Measurements from ENCODE around the gene PAK6. TPM values are rescaled to one million over a fixed set of nuclear protein-coding genes. Genes with fewer than 3 reads are reported as not detected.
A peak's percentile ranks its signal among the peaks of the same experiment; 100 is the strongest.

Gene PAK6
- total RNA-seq, 1 experiment from 2014 or later: 0.17 TPM

DNA sequence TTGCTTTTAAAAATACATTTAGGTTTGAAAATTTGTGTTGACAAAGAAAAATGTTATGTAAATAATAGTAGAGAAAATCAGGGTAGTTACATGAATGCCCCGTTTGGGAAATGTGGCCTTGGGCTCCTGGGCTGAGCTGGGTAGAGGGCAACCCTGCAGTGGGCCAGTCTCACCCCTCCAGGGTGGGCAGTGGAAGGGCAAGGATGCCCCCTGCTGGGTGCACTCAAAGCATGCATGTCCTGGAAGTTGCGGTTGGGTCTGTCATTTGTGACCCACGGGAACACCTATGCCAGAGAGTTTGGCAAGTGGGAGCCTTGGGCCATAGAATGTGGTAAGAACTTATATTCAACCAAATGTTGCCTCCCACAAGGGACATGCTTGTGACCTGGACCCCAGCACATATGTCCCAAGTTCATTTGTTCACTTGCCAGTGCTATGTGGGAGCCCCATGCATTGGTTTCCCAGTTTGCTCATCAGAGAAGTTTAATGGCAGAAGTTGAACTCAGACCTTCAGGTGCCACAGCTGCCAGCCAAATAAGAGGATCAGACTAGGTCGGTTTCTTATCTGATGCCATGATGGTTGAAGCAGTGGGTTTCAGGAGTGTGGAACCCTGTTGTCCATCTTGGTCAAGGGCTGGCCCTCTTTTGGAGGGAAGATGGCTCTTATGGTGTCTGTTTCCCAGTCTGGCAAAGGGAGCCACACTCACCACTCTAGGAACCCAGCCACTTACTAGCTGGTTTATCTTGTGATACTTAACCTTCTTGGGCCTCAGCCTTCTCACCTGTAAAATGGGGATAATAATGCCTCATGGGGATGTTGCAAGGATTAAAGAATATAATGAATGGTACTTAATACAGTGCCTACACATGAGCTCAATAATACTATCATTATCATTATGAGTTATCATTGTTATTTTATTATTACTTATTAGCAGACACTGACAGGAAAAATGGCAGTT lies 71.4 kb downstream of the PAK6 start:
- peak; percentile 46 for DNase-seq (ENCODE audit: low spot score)

- no peak for DNase-seq (ENCODE audit: low spot score)
Observed at GRCh38 chr15:40310993-40311392, 72.1 kb downstream of the PAK6 start.

GRCh38 chr15:40312370-40313158 lies 73.7 kb downstream of the PAK6 start:
- DNase-seq (ENCODE audit: low spot score): no peak

DNA sequence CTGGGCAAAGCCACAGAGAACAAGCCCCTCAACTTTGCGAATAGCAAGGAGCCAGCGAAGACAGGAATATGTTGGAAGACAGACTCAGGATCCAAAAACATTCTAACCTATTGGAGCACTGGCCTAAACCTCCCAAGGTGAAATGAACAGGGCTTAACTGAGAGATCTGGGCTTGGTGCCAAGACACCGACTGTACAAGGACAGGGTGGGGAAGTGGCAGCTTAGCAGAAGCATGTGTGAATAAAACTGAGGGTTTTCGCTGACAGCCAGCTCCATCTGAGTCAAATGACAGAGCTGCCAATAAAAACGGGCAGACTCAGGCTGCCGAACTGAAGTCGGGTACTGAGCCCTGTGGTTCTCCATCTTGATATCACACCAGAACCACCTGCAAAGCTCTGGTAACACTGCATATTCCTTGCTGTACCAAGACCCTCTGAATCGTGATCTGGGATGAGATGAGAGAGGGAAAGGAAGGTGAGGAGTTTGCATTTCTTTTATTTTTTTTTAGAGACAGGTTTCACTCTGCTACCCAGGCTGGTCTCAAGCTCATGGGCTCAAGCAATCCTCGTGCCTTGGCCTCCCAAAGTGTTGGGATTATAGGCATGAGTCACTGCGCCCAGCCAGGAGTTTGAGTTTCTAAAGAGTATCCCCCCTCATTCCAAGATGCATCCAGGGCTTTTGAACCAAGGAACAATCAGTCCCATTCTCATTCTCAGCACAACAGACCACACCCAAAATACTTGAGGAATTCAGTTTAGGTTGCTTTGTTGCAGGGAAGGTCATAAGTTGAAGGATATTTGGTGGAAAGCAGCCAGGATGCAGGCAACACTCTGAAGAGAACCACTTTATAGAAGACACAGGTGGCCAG lies 74.9 kb downstream of the PAK6 start:
- DNase-seq (ENCODE audit: low spot score): peak; percentile 66

GRCh38 chr15:40314723-40315276 lies 75.9 kb downstream of the PAK6 start:
- DNase-seq (ENCODE audit: low spot score): peak; percentile 35

GRCh38 chr15:40316931-40317330 lies 78.1 kb downstream of the PAK6 start:
- no peak for DNase-seq (ENCODE audit: low spot score)

DNA sequence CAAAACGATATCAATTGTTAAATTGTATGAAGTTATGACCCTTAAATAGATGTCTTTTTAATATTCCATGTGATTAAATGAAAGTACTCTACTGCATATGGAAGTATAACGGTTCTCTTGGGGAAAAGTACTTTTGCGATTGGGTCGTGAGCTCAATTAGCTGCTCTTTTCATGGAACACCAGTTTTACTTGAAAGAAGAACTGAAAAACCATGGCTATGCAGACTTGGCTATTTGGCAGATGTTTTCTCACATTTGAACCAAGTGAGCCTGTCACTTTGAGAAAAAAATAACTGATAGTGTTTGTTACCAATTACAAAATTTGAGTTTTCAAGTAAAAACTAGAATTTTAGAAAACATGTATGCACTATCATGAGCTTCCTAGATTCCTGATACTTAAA lies 78.7 kb downstream of the PAK6 start:
- DNase-seq (ENCODE audit: low spot score): no peak

GRCh38 chr15:40320409-40320808 lies 81.5 kb downstream of the PAK6 start:
- DNase-seq (ENCODE audit: low spot score): no peak

- peak; percentile 42 for DNase-seq (ENCODE audit: low spot score)
Observed at GRCh38 chr15:40320931-40321371, 82.1 kb downstream of the PAK6 start.

- DNase-seq (ENCODE audit: low spot score): no peak
Observed at GRCh38 chr15:40322531-40323238, 83.8 kb downstream of the PAK6 start.

- peak; percentile 74 for DNase-seq (ENCODE audit: low spot score)
Observed at GRCh38 chr15:40323239-40323952, 84.5 kb downstream of the PAK6 start, which contains the start of gene INAFM2. Gene INAFM2, plus strand, starts transcription at chr15:40323692. Its CDS starts 364 bp downstream, at chr15:40324056.

GRCh38 chr15:40323953-40324937 lies 85.4 kb downstream of the PAK6 start:
- no peak for DNase-seq (ENCODE audit: low spot score)

DNA sequence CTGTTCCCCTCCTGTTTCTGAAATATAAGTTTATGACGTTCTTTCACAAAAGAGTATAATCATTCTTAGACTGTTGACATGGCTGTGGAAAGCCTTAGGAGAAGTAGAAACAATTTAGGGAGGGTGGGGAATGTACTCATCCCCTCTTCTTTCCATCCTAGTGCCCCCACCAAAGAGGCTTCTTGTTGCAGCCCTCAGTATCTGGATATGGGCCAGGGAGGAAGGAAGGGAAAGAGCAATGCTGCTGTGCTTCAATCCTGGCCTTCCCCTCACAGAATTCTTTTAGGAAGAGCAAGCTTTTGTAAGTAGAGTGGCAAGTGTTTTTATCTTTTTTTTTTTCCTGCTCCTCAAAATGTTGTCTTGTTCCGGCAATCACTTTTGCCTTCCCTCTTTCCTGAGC lies 86.3 kb downstream of the PAK6 start:
- DNase-seq (ENCODE audit: low spot score): no peak

DNA sequence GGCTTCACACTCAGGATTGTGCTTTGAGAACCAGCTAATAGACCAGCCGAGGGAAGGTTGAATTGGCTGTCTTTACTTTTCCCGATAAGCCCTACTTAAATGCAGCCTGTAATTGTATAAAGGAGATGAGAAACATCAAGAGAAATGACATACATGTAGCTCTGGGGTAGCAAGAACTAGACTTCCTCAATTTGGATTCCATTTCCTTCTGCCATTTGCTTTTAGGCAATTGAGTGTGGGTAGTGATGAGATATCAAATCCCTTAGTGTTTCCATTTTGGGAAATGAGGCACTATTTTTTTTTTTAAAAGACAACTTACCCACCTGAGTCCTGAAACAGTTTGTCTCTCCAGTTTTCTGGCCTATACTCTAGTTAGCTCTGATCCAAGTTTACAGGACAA lies 86.8 kb downstream of the PAK6 start:
- no peak for DNase-seq (ENCODE audit: low spot score)

All from A172 (cell line).